GM19239 (cell line): ENCODE measurements around the gene GSTK1.
"Not testable (repeated sequence)": the region's sequence is repeated elsewhere in the genome, so short reads cannot be mapped to it uniquely, and the experiment has no call there.

Experiments
- DNase-seq: peaks from one replicate; pipeline ENCODE4 v3.0.0; 2011; ENCODE audit warnings: low spot score; ENCODE audit not compliant: insufficient read length
- FAIRE-seq: peaks from 2 replicates; lab custom pipeline; 2011; peaks lifted over from hg19 to GRCh38; lab: Jason Lieb, UNC

GSTK1 gene

GRCh38 chr7:143289888-143290287 lies 26.6 kb downstream of the GSTK1 start:
- not testable (repeated sequence) for FAIRE-seq, DNase-seq

GRCh38 chr7:143290293-143290692 lies 27.1 kb downstream of the GSTK1 start:
- DNase-seq (no peak), FAIRE-seq (no peak)

- no peak for DNase-seq
- FAIRE-seq = no peak
Observed at GRCh38 chr7:143292876-143293275, 29.6 kb downstream of the GSTK1 start.

- FAIRE-seq = no peak
- no peak for DNase-seq
Observed at GRCh38 chr7:143295870-143296269, 32.6 kb downstream of the GSTK1 start.

GRCh38 chr7:143296686-143297085 lies 33.4 kb downstream of the GSTK1 start:
- FAIRE-seq = no peak
- no peak for DNase-seq

GRCh38 chr7:143299346-143299745 lies 36.1 kb downstream of the GSTK1 start:
- DNase-seq = no peak
- FAIRE-seq = no peak

GRCh38 chr7:143299840-143300239 lies 36.6 kb downstream of the GSTK1 start:
- no peak for DNase-seq

GRCh38 chr7:143300959-143301935 lies 38.0 kb downstream of the GSTK1 start:
- no peak for FAIRE-seq
- no peak for DNase-seq

More at GRCh38 chr7:143299840-143300239, 36.6 kb downstream of the GSTK1 start:
- no peak for FAIRE-seq

- no peak for FAIRE-seq
Observed at GRCh38 chr7:143303733-143304132, 40.5 kb downstream of the GSTK1 start.

GRCh38 chr7:143304938-143305337 lies 41.7 kb downstream of the GSTK1 start:
- DNase-seq (no peak), FAIRE-seq (no peak)

More at GRCh38 chr7:143303733-143304132, 40.5 kb downstream of the GSTK1 start:
- DNase-seq = no peak

GRCh38 chr7:143305423-143306070 lies 42.3 kb downstream of the GSTK1 start:
- DNase-seq = no peak

GRCh38 chr7:143308632-143309031 lies 45.4 kb downstream of the GSTK1 start:
- FAIRE-seq (no peak), DNase-seq (no peak)

More at GRCh38 chr7:143305423-143306070, 42.3 kb downstream of the GSTK1 start:
- no peak for FAIRE-seq

- FAIRE-seq (no peak), DNase-seq (no peak)
Observed at GRCh38 chr7:143314127-143314526, 50.9 kb downstream of the GSTK1 start.

- DNase-seq = no peak
- FAIRE-seq = no peak
Observed at GRCh38 chr7:143315776-143316175, 52.5 kb downstream of the GSTK1 start, which contains the start of gene CLCN1. CLCN1 (plus strand) TSS chr7:143316111; CDS start chr7:143316213, 102 bp downstream.

GRCh38 chr7:143316492-143316891 lies 53.3 kb downstream of the GSTK1 start:
- FAIRE-seq = no peak
- DNase-seq = no peak

GRCh38 chr7:143318661-143319060 lies 55.4 kb downstream of the GSTK1 start:
- FAIRE-seq = no peak
- DNase-seq = no peak
